NCI-H1694 (cell line): Measurements from ENCODE around the gene NXPE2.

ENCODE experiments used
- DNase-seq: peaks from one replicate; lab custom pipeline; 2025; lab: John Stamatoyannopoulos, UW

The NXPE2 gene

GRCh38 chr11:114745150-114745671, 66.9 kb downstream of the NXPE2 start:
- no peak for DNase-seq

GRCh38 chr11:114746013-114746412, 67.7 kb downstream of the NXPE2 start:
- no peak for DNase-seq
